Measurements from ENCODE around the gene LSP1. TPM values are rescaled to one million over a fixed set of nuclear protein-coding genes. Genes with fewer than 3 reads are reported as not detected.

The LSP1 gene
- total and polyA plus RNA-seq, 2 of the 8 experiments (the other 6 are each of a cell fraction or from before 2014, with no cell fraction given): 0.03 TPM; not detected in 1

DNA sequence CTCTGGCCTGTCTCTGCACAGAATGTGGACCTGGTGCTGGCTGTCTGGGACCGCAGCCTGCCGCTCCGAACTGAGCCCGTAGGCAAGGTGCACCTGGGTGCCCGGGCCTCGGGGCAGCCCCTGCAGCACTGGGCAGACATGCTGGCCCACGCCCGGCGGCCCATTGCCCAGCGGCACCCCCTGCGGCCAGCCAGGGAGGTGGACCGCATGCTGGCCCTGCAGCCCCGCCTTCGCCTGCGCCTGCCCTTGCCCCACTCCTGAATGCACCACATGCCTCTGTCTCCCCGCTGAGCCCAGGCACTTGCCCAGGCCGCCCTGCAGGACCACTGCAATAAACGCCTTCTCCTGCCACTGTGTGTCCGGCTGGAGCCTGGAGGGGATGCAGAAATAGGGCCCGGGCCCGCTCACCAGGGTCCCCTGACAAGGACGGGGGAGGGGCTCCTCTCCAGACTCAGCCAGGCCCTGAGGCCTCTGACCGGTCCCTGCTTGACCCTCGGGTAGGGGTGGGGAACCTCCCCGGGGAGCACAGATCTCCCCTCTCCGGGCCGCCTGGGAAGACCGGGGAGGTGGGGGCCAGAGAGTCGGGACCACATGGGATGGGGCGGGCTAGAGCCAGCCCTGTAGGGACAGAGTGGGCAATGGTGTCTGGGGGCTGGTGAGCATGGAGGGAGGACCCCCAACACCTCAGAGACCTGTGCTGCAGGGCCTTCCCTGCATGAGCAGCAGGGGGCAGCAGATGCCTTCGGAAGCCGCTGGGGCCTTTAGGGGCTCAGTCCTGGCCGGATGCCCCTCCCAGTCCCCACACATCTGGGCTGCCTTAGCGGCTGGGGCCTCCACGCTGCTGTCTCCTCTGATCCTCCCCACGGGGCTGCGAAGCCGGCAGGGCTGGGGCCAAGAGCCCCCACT, 15.5 kb upstream of the LSP1 start (continued):
- TF ChIP-seq RAD21 (IDR thresholded peaks at IDR 0.05 in 1 of 2, conservative IDR thresholded peaks at IDR 0.05 in 1 of 2; ENCODE audit: low read depth in 2 of 2, low read length in 2 of 2): peak; percentile 92 to 93
- TF ChIP-seq, protein P1, sequence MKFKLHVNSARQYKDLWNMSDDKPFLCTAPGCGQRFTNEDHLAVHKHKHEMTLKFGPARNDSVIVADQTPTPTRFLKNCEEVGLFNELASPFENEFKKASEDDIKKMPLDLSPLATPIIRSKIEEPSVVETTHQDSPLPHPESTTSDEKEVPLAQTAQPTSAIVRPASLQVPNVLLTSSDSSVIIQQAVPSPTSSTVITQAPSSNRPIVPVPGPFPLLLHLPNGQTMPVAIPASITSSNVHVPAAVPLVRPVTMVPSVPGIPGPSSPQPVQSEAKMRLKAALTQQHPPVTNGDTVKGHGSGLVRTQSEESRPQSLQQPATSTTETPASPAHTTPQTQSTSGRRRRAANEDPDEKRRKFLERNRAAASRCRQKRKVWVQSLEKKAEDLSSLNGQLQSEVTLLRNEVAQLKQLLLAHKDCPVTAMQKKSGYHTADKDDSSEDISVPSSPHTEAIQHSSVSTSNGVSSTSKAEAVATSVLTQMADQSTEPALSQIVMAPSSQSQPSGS (IDR thresholded peaks at IDR 0.05; ENCODE audit: low read length): no peak
- TF ChIP-seq JUND (IDR thresholded peaks at IDR 0.05; ENCODE audit: low read length): 0 out of 2 replicates have a peak, but pooled peaks have one; percentile 34
- no peak for TF ChIP-seq KDM4A (IDR thresholded peaks at IDR 0.05; ENCODE audit: low read depth, low read length, severe bottlenecking)

Data from H1 (cell line).